CD4-positive, alpha-beta T cell (primary cell): Measurements from ENCODE around the gene EEIG1. TPM values are rescaled to one million over a fixed set of nuclear protein-coding genes. Genes with fewer than 3 reads are reported as not detected.
A peak's percentile ranks its signal among the peaks of the same experiment; 100 is the strongest.

Experiments
- ATAC-seq: fragments of 200-7000 bp; cut with Tn5 transposase; one replicate; pipeline ENCODE4 v1.10.0; 2022; ENCODE audit warnings: mild to moderate bottlenecking; ENCODE audit not compliant: poor library complexity
- CTCF ChIA-PET: fragments of 350-600 bp; sonication (Branson Sonifier 250); formaldehyde crosslinking; loops from one replicate; lab custom pipeline; 2021; ENCODE audit warnings: antibody characterized with exemption, inconsistent platforms; lab: Charles Lee
- POLR2A ChIA-PET: fragments of 350-600 bp; sonication (Branson Sonifier 250); formaldehyde crosslinking; loops from one replicate; lab custom pipeline; 2021; ENCODE audit warnings: antibody characterized with exemption, inconsistent platforms; lab: Charles Lee
- DNase-seq, 14 experiments: peaks; one replicate each; pipeline ENCODE4 v3.0.0-alpha.2; 2013 to 2020; ENCODE audit warnings: mixed read lengths in 2 of 14
- H3K27ac ChIP-seq, 2 donors: one replicate each; pipeline versions ENCODE4 v1.5.1 to v1.7.0; 2013; ENCODE audit warnings: low read length in 2 of 2, low read depth in 1 of 2, mild to moderate bottlenecking in 1 of 2
- H3K27me3 ChIP-seq, 2 experiments: 1 replicate in 1 of 2; 2 replicates in 1 of 2; pipeline versions ENCODE4 v1.6.1 to v1.7.0; 2013; ENCODE audit warnings: low read length in 2 of 2, control low read depth in 1 of 2, mild to moderate bottlenecking in 1 of 2, moderate library complexity in 1 of 2; ENCODE audit not compliant: insufficient read depth in 2 of 2, control insufficient read depth in 1 of 2
- H3K36me3 ChIP-seq: one replicate; pipeline ENCODE4 v1.6.1; 2013; ENCODE audit warnings: low read length, control low read depth; ENCODE audit not compliant: insufficient read depth
- H3K4me1 ChIP-seq: one replicate; pipeline ENCODE4 v1.6.1; 2013; ENCODE audit warnings: low read length, control low read depth; ENCODE audit not compliant: insufficient read depth
- H3K4me3 ChIP-seq: one replicate; pipeline ENCODE4 v1.5.1; 2013; ENCODE audit warnings: mild to moderate bottlenecking, low read length, moderate library complexity
- H3K9me3 ChIP-seq, 2 experiments: 1 replicate in 1 of 2; 2 replicates in 1 of 2; pipeline versions ENCODE4 v1.6.1 to v1.7.0; 2013; ENCODE audit warnings: low read length in 2 of 2, mild to moderate bottlenecking in 2 of 2, control low read depth in 1 of 2, moderate library complexity in 1 of 2; ENCODE audit not compliant: control insufficient read depth in 1 of 2, insufficient read depth in 1 of 2
- H3K27ac Mint-ChIP-seq: one replicate; pipeline ENCODE4 v1.8.0; 2020; ENCODE audit warnings: mixed read lengths
- H3K27me3 Mint-ChIP-seq: one replicate; pipeline ENCODE4 v1.8.0; 2021; ENCODE audit warnings: mixed read lengths
- H3K36me3 Mint-ChIP-seq: one replicate; pipeline ENCODE4 v1.8.0; 2021; ENCODE audit warnings: low read depth, mixed read lengths
- H3K4me1 Mint-ChIP-seq: one replicate; pipeline ENCODE4 v1.8.0; 2021; ENCODE audit warnings: low read depth, mixed read lengths
- H3K4me3 Mint-ChIP-seq: one replicate; pipeline ENCODE4 v1.8.0; 2020; ENCODE audit warnings: mild to moderate bottlenecking, mixed read lengths
- H3K9me3 Mint-ChIP-seq: one replicate; pipeline ENCODE4 v1.8.0; 2020; ENCODE audit warnings: mixed read lengths
- intact Hi-C, 2 experiments: fragments of 100-400 bp; cut with DNase I in 1 of 2; cut with micrococcal nuclease in 1 of 2; formaldehyde crosslinking; loops; one replicate each; pipeline versions ENCODE4 v1.15.1 to v1.9.0; 2023 to 2025; cut with DNase I, micrococcal nuclease
- total RNA-seq, 174 experiments: library from RNA in 2 of 174; stranded (reverse) in 2 of 174; gene quantifications; one replicate each; pipeline ENCODE4 v1.2.3 and lab custom pipeline; 2021 to 2026
- TF ChIP-seq, protein P1 (sequence below): fragments of 200-600 bp; IDR thresholded peaks from one replicate; pipeline ENCODE4 v1.8.0; 2022; ENCODE audit warnings: antibody characterized with exemption, mild to moderate bottlenecking

Gene EEIG1
- total RNA-seq, 2 experiments from 2014 or later, result 440 to 463 TPM

DNA sequence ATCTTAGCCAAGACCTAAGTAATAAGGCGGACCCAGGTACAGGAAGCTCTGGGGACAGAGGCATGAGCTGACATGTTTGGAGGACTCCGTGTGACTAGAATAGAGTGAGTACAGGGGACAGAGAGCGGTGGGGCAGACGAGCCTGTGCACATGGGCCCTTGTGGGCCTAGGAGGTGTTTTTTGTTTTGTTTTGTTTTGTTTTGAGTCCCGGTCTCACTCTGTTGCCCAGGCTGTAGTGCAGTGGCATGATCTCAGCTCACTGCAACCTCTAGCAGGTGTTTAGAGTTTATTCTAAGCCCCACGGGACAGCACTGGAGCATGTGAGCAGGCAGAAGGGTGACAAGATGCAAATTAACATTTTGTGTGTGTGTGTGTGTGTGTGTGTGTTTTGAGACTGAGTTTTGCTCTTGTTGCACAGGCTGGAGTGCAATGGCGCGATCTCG lies 3.1 kb upstream of the EEIG1 start:
- no peaks in the 10 kb centered on the region for H3K9me3 ChIP-seq
- DNase-seq, result peak in 3 of 14 experiments; percentile 33 to 44 (median 43)
- ChIA-PET CTCF (interaction anchor here (0.7 to 2.9 kb wide), 3 partner anchors 28 to 134 kb away, joined by 3 to 7 read pairs (median 4); no protein-coding TSS in a partner anchor), POLR2A (interaction anchor here (0.9 to 34.9 kb wide), 4 partner anchors 15 to 43 kb away, joined by 3 to 1020 read pairs (median 139); no protein-coding TSS in a partner anchor)
- intact Hi-C loops, result loop anchor here in 1 of 2 experiments (2.0 kb wide), 1 partner anchor 23 kb away; no protein-coding TSS in a partner anchor
- TF ChIP-seq, protein P1, sequence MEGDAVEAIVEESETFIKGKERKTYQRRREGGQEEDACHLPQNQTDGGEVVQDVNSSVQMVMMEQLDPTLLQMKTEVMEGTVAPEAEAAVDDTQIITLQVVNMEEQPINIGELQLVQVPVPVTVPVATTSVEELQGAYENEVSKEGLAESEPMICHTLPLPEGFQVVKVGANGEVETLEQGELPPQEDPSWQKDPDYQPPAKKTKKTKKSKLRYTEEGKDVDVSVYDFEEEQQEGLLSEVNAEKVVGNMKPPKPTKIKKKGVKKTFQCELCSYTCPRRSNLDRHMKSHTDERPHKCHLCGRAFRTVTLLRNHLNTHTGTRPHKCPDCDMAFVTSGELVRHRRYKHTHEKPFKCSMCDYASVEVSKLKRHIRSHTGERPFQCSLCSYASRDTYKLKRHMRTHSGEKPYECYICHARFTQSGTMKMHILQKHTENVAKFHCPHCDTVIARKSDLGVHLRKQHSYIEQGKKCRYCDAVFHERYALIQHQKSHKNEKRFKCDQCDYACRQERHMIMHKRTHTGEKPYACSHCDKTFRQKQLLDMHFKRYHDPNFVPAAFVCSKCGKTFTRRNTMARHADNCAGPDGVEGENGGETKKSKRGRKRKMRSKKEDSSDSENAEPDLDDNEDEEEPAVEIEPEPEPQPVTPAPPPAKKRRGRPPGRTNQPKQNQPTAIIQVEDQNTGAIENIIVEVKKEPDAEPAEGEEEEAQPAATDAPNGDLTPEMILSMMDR, result no peak
- peak overlapping the region; percentile 99 for H3K27ac Mint-ChIP-seq
- H3K4me3 ChIP-seq, result no peak overlapping the region
- peaks cover 21% of the 10 kb centered on the region for H3K36me3 Mint-ChIP-seq
- no peak for ATAC-seq
- no peaks in the 10 kb centered on the region for H3K36me3 ChIP-seq
- peak overlapping the region in 1 of 2 donors; percentile 57 for H3K27ac ChIP-seq
- H3K4me3 Mint-ChIP-seq, result peak overlapping the region; percentile 74
- H3K27me3 Mint-ChIP-seq, result no peaks in the 10 kb centered on the region
- H3K4me1 Mint-ChIP-seq, result peaks cover 49% of the 10 kb centered on the region
- no peaks in the 10 kb centered on the region for H3K27me3 ChIP-seq
- H3K4me1 ChIP-seq, result peaks cover 35% of the 10 kb centered on the region
- H3K9me3 Mint-ChIP-seq, result no peaks in the 10 kb centered on the region

DNA sequence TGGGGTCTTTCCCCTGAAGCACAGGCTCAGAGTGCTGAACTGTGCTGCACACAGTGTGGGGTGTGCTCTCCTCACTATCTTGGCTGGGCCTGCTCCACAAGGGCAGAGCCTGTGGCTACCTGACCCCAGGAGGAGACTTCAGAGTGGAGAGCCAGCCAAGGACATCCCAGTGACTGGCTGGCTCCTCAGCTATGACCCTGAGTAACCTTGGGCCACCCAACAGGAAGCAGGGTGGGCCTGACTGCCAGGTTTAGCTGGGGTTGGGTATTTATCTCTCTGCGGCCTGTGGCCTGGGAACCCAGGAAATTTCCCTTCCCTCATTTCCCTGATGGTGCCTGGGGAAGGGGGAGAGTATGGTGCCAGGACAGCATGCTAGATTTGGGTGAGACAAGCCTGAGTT lies 2.1 kb upstream of the EEIG1 start:
- no peaks in the 10 kb centered on the region for H3K9me3 Mint-ChIP-seq
- ChIA-PET POLR2A (interaction anchor here (0.7 to 34.9 kb wide), 5 partner anchors 8 to 44 kb away, joined by 3 to 1020 read pairs (median 168); no protein-coding TSS in a partner anchor), CTCF (interaction anchor here (1.4 to 1.7 kb wide), 2 partner anchors 8 to 39 kb away, joined by 4 read pairs; no protein-coding TSS in a partner anchor)
- H3K27me3 Mint-ChIP-seq, result no peaks in the 10 kb centered on the region
- Histone ChIP-seq H3K4me1 (peaks cover 42% of the 10 kb centered on the region), H3K9me3 (no peaks in the 10 kb centered on the region), H3K27me3 (no peaks in the 10 kb centered on the region), H3K27ac (peak overlapping the region in 1 of 2 donors; percentile 57), H3K36me3 (peaks cover 5% of the 10 kb centered on the region), H3K4me3 (no peak overlapping the region)
- TF ChIP-seq, protein P1, result no peak
- H3K4me1 Mint-ChIP-seq, result peaks cover 48% of the 10 kb centered on the region
- peak overlapping the region; percentile 99 for H3K27ac Mint-ChIP-seq
- ATAC-seq (no peak), DNase-seq (peak in 2 of 14 experiments; percentile 20 to 27)
- H3K4me3 Mint-ChIP-seq, result peak overlapping the region; percentile 78
- intact Hi-C loops, result loop anchor here in 1 of 2 experiments (2.0 kb wide), 1 partner anchor 24 kb away; no protein-coding TSS in a partner anchor
- H3K36me3 Mint-ChIP-seq, result peaks cover 31% of the 10 kb centered on the region

DNA sequence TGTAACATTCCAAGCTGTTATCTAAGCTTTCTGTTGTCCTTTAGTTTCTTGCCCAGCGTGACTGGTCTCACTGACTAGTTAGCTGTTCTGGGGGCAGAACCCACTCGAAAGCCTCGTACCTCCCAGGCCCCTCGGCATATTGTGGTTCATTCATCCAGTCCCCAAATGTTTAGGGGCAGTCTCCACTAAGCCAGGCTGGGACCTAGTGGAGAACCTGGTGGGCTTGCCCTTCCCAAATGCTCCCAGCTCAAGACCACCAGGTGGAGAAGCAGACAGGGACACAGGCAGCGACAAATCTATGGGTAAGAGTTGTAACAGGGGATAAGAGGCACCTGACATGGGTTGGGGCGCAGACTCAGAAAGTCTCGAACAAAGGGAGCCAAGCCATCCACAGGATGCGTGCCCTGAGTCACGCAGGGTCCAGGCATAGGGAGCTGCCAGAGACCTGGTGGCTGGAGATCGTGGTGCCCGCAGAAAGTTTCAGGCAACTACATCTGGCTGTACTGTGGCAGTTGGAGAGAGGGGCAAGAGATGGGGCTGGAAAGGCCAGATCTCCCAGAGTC lies 851 bp upstream of the EEIG1 start:
- Histone ChIP-seq H3K27ac (peak overlapping the region; percentile 53 to 57), H3K9me3 (no peaks in the 10 kb centered on the region), H3K4me3 (peak overlapping the region; percentile 65), H3K36me3 (peaks cover 17% of the 10 kb centered on the region), H3K27me3 (no peaks in the 10 kb centered on the region), H3K4me1 (peaks cover 51% of the 10 kb centered on the region)
- ChIA-PET POLR2A (interaction anchor here (1.0 to 34.9 kb wide), 12 partner anchors 9 to 90 kb away, joined by 4 to 1020 read pairs (median 8); partner anchors contain the start of gene NAIF1), CTCF (interaction anchor here (0.8 to 4.0 kb wide), 6 partner anchors 10 to 53 kb away, joined by 3 to 24 read pairs (median 6); no protein-coding TSS in a partner anchor)
- no peak for ATAC-seq
- Mint-ChIP-seq H3K36me3 (peaks cover 44% of the 10 kb centered on the region), H3K4me3 (peak overlapping the region; percentile 96), H3K4me1 (peaks cover 42% of the 10 kb centered on the region), H3K27me3 (no peaks in the 10 kb centered on the region), H3K9me3 (no peaks in the 10 kb centered on the region), H3K27ac (peak overlapping the region; percentile 99)
- peak in 5 of 14 experiments; percentile 43 to 67 (median 47) for DNase-seq
- intact Hi-C loops, result loop anchor here (1.0 to 2.0 kb wide), 7 partner anchors 11 to 54 kb away; no protein-coding TSS in a partner anchor
- TF ChIP-seq, protein P1, result no peak
